ENCODE results near the gene SLC30A2.

Gene SLC30A2

DNA sequence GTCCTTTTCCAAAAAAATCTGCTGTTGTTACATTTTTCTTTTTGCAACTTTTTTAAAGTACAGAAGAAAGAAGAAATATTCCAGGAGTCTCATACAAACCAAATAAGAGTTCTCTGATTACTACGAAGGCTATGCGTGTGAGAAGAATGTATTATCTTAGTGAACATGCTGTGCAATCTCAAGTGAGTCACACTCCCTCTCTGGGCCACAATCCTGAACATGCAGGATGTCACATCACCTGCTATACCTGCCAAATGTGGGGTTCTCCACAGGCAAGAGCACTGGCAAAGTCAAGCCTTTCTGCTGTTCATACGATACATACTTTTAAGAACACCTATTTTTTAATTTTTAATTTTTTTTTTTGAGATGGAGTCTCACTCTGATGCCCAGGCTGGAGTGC, 43.2 kb upstream of the SLC30A2 start:
- TF ChIP-seq, protein P1, sequence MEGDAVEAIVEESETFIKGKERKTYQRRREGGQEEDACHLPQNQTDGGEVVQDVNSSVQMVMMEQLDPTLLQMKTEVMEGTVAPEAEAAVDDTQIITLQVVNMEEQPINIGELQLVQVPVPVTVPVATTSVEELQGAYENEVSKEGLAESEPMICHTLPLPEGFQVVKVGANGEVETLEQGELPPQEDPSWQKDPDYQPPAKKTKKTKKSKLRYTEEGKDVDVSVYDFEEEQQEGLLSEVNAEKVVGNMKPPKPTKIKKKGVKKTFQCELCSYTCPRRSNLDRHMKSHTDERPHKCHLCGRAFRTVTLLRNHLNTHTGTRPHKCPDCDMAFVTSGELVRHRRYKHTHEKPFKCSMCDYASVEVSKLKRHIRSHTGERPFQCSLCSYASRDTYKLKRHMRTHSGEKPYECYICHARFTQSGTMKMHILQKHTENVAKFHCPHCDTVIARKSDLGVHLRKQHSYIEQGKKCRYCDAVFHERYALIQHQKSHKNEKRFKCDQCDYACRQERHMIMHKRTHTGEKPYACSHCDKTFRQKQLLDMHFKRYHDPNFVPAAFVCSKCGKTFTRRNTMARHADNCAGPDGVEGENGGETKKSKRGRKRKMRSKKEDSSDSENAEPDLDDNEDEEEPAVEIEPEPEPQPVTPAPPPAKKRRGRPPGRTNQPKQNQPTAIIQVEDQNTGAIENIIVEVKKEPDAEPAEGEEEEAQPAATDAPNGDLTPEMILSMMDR (IDR thresholded peaks at IDR 0.05), result no peak
- H3K27me3 ChIP-seq, result peaks cover 67% of the 10 kb centered on the region

DNA sequence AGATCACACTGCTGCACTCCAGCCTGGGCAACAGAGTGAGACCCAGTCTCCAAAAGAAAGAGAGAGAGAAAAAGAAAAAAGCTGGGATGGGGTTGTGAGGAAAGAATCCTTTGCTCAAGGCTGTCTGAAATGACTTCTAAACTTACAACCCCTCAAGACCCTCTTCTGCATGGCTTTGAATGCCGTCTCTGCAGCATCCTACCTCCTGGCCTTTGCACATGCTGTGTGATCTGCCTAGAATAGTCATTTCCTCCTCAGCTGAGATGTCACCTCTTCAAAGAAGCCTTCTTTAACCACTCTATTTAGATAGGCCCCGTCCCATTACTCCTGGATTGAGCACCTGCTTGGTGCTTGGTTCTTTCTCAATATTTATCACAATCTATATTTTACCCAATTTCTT, 38.9 kb upstream of the SLC30A2 start:
- Histone ChIP-seq H3K4me3 (ENCODE audit: low read depth in 1 of 2, low read length in 1 of 2) (no peak overlapping the region), H3K27me3 (peaks cover 57% of the 10 kb centered on the region), H3K36me3 (no peaks in the 10 kb centered on the region), H3K9me3 (no peaks in the 10 kb centered on the region), H3K27ac (no peak overlapping the region), H3K4me1 (ENCODE audit: control insufficient read depth in 1 of 2, insufficient read depth in 1 of 2, low read depth in 1 of 2, low read length in 1 of 2) (no peaks in the 10 kb centered on the region)
- TF ChIP-seq, protein P1 (IDR thresholded peaks at IDR 0.05), result no peak

More for the DNA sequence above, 43.2 kb upstream of the SLC30A2 start:
- Histone ChIP-seq H3K27ac (no peak overlapping the region), H3K4me3 (ENCODE audit: low read depth in 1 of 2, low read length in 1 of 2) (no peak overlapping the region), H3K4me1 (ENCODE audit: control insufficient read depth in 1 of 2, insufficient read depth in 1 of 2, low read depth in 1 of 2, low read length in 1 of 2) (no peaks in the 10 kb centered on the region), H3K9me3 (no peaks in the 10 kb centered on the region), H3K36me3 (no peaks in the 10 kb centered on the region)

DNA sequence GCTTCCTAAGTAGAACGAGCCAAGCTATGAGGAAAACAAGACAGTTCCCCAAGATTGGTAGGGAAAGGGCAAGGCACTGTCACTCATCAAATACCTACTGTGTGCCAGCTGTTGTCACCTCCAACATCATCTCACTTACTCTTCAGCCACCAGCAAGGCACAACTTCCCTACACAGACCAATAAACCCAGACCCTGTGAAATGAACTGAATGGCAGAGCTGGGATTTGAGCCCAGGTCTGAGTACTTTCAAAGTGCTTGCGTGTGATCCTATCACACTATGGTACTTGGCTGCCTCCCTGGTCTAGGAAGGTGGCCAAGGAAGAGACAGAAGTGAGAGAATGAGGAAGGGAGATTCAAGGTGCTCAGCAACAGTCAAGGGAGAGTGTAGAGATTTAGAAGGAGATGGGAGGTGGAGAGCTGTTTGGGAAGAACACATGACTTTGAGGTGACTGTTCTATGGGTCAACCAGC, 38.2 kb upstream of the SLC30A2 start:
- H3K9me3 ChIP-seq, result no peaks in the 10 kb centered on the region
- peaks cover 53% of the 10 kb centered on the region for H3K27me3 ChIP-seq
- H3K36me3 ChIP-seq, result no peaks in the 10 kb centered on the region
- H3K4me1 ChIP-seq (ENCODE audit: control insufficient read depth in 1 of 2, insufficient read depth in 1 of 2, low read depth in 1 of 2, low read length in 1 of 2), result no peaks in the 10 kb centered on the region
- H3K4me3 ChIP-seq (ENCODE audit: low read depth in 1 of 2, low read length in 1 of 2), result no peak overlapping the region
- no peak overlapping the region for H3K27ac ChIP-seq
- TF ChIP-seq, protein P1 (IDR thresholded peaks at IDR 0.05), result no peak

DNA sequence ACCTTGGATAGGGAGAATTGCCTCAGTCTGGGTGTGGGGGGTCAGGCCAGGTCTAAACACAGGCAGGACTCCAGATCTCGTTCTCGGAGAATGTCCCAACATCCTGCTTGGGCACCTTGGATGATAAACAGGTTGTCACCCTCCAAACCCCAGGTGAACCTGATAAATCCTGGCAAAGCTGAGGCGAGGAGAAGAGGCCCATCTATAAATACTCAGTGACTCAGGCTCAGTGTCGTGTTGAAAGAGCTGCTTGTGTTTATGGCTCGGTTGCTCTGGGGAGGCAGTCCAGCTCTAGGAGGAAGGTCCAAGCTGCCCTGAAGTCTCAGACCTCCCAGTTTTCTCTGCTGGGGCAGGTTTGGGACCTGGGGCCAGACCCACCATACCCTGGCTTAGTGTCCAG, 37.3 kb upstream of the SLC30A2 start:
- H3K27ac ChIP-seq, result no peak overlapping the region
- TF ChIP-seq, protein P1 (IDR thresholded peaks at IDR 0.05), result no peak

DNA sequence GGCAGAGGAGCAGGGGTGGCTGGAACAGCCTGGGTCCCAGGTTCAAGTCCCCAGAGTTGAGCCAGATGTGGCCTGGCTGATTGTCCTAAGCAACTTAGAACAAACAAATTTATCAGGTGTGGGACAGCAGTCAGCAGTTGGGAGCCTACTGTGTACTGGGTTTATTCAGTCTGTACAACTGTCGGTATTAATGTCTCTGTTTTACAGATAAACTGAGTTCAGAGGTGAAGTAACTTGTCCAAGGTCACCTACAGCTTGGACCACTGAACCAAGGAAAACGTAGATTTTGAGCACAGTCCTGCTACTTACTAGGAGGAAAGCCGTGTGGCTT, 36.1 kb upstream of the SLC30A2 start:
- no peaks in the 10 kb centered on the region for H3K9me3 ChIP-seq
- H3K36me3 ChIP-seq, result no peaks in the 10 kb centered on the region
- no peak overlapping the region for H3K27ac ChIP-seq
- no peak overlapping the region for H3K4me3 ChIP-seq (ENCODE audit: low read depth in 1 of 2, low read length in 1 of 2)
- TF ChIP-seq, protein P1 (IDR thresholded peaks at IDR 0.05), result no peak
- H3K27me3 ChIP-seq, result peaks cover 56% of the 10 kb centered on the region
- no peaks in the 10 kb centered on the region for H3K4me1 ChIP-seq (ENCODE audit: control insufficient read depth in 1 of 2, insufficient read depth in 1 of 2, low read depth in 1 of 2, low read length in 1 of 2)

More for the DNA sequence above, 37.3 kb upstream of the SLC30A2 start:
- no peaks in the 10 kb centered on the region for H3K36me3 ChIP-seq
- H3K27me3 ChIP-seq, result peaks cover 56% of the 10 kb centered on the region
- no peak overlapping the region for H3K4me3 ChIP-seq (ENCODE audit: low read depth in 1 of 2, low read length in 1 of 2)
- H3K9me3 ChIP-seq, result no peaks in the 10 kb centered on the region
- no peaks in the 10 kb centered on the region for H3K4me1 ChIP-seq (ENCODE audit: control insufficient read depth in 1 of 2, insufficient read depth in 1 of 2, low read depth in 1 of 2, low read length in 1 of 2)

All from neutrophil (primary cell).